KMS-11 (cell line): Measurements from ENCODE around the gene NUTM2D.
"Not testable (repeated sequence)": the region's sequence is repeated elsewhere in the genome, so short reads cannot be mapped to it uniquely, and the experiment has no call there.

Experiments
- H2AFZ ChIP-seq: fragments of 200-600 bp; sonication (generic); 2 replicates; pipeline ENCODE4 v1.6.1; 2016; ENCODE audit warnings: antibody characterized with exemption, mixed run types, low read depth
- H3K27ac ChIP-seq: fragments of 200-600 bp; sonication (generic); 2 replicates; pipeline ENCODE4 v1.6.1; 2016; ENCODE audit warnings: mild to moderate bottlenecking, mixed run types
- H3K27me3 ChIP-seq: fragments of 200-600 bp; sonication (generic); 2 replicates; pipeline ENCODE4 v1.6.1; 2017; ENCODE audit warnings: mild to moderate bottlenecking, low read depth, mixed run types, moderate library complexity; ENCODE audit not compliant: insufficient read depth
- H3K36me3 ChIP-seq: fragments of 200-600 bp; sonication (generic); 2 replicates; pipeline ENCODE4 v1.6.1; 2017; ENCODE audit warnings: mild to moderate bottlenecking, mixed run types; ENCODE audit not compliant: insufficient read depth
- H3K4me1 ChIP-seq: fragments of 200-600 bp; sonication (generic); 2 replicates; pipeline ENCODE4 v1.6.1; 2016; ENCODE audit warnings: mild to moderate bottlenecking, low read depth, mixed run types; ENCODE audit not compliant: poor library complexity, severe bottlenecking
- H3K4me2 ChIP-seq: fragments of 200-600 bp; sonication (generic); 2 replicates; pipeline ENCODE4 v1.7.0; 2016; ENCODE audit warnings: mild to moderate bottlenecking, mixed run types
- H3K4me3 ChIP-seq: fragments of 200-600 bp; sonication (generic); IDR thresholded peaks from 2 replicates; pipeline ENCODE4 v1.6.1; 2017; ENCODE audit warnings: low read depth, low read length, mixed read lengths; ENCODE audit not compliant: insufficient read depth
- H3K79me2 ChIP-seq: fragments of 200-600 bp; sonication (generic); 2 replicates; pipeline ENCODE4 v1.6.1; 2016; ENCODE audit warnings: low read depth, mixed run types; ENCODE audit not compliant: insufficient read depth
- H3K9ac ChIP-seq: fragments of 200-600 bp; sonication (generic); 2 replicates; pipeline ENCODE4 v1.6.1; 2016; ENCODE audit warnings: mild to moderate bottlenecking, mixed run types
- H4K20me1 ChIP-seq: fragments of 200-600 bp; sonication (generic); 2 replicates; pipeline ENCODE4 v1.6.1; 2016; ENCODE audit warnings: mild to moderate bottlenecking, mixed run types; ENCODE audit not compliant: insufficient read depth

NUTM2D gene

GRCh38 chr10:87332687-87333086, 24.9 kb upstream of the NUTM2D start:
- H2AFZ ChIP-seq, H3K27ac ChIP-seq, H3K36me3 ChIP-seq, H4K20me1 ChIP-seq, H3K9ac ChIP-seq, H3K4me1 ChIP-seq, H3K27me3 ChIP-seq, H3K4me3 ChIP-seq, H3K4me2 ChIP-seq, H3K79me2 ChIP-seq: not testable (repeated sequence)

GRCh38 chr10:87340411-87340810, 17.1 kb upstream of the NUTM2D start:
- H3K27ac ChIP-seq, H4K20me1 ChIP-seq, H3K9ac ChIP-seq, H3K27me3 ChIP-seq, H3K36me3 ChIP-seq, H2AFZ ChIP-seq, H3K4me1 ChIP-seq, H3K4me3 ChIP-seq, H3K4me2 ChIP-seq: not testable (repeated sequence)
- H3K79me2 ChIP-seq = peaks cover 13% of the 10 kb centered on the region; the same call in 1 of the 2 replicates

- H3K4me2 ChIP-seq, H3K27me3 ChIP-seq, H2AFZ ChIP-seq, H3K36me3 ChIP-seq, H3K4me1 ChIP-seq, H4K20me1 ChIP-seq, H3K4me3 ChIP-seq: not testable (repeated sequence)
- Histone ChIP-seq H3K79me2 (peaks cover 13% of the 10 kb centered on the region; the same call in 1 of the 2 replicates), H3K27ac (peak overlapping the region; percentile 55), H3K9ac (peak overlapping the region; percentile 64)
These were observed 15.9 kb upstream of the NUTM2D start for GRCh38 chr10:87341546-87342142.

GRCh38 chr10:87342249-87342710, 15.3 kb upstream of the NUTM2D start:
- Histone ChIP-seq H3K9ac (peak overlapping the region; percentile 64), H3K79me2 (peaks cover 13% of the 10 kb centered on the region; the same call in 1 of the 2 replicates), H3K27ac (peak overlapping the region; percentile 55)
- not testable (repeated sequence) for H3K4me3 ChIP-seq, H3K27me3 ChIP-seq, H4K20me1 ChIP-seq, H2AFZ ChIP-seq, H3K4me1 ChIP-seq, H3K4me2 ChIP-seq, H3K36me3 ChIP-seq

- not testable (repeated sequence) for H3K27me3 ChIP-seq, H2AFZ ChIP-seq, H3K4me1 ChIP-seq, H3K4me2 ChIP-seq, H3K36me3 ChIP-seq, H4K20me1 ChIP-seq, H3K4me3 ChIP-seq
- Histone ChIP-seq H3K27ac (peak overlapping the region; percentile 46), H3K79me2 (peaks cover 13% of the 10 kb centered on the region; the same call in 1 of the 2 replicates), H3K9ac (peak overlapping the region; percentile 12; the same call in 1 of the 2 replicates)
These were observed 14.8 kb upstream of the NUTM2D start for GRCh38 chr10:87342711-87343258.

GRCh38 chr10:87345743-87346142, 11.8 kb upstream of the NUTM2D start:
- not testable (repeated sequence) for H4K20me1 ChIP-seq, H3K27me3 ChIP-seq, H2AFZ ChIP-seq, H3K79me2 ChIP-seq, H3K36me3 ChIP-seq, H3K4me3 ChIP-seq, H3K9ac ChIP-seq, H3K4me2 ChIP-seq, H3K4me1 ChIP-seq, H3K27ac ChIP-seq

GRCh38 chr10:87350161-87350560, 7.4 kb upstream of the NUTM2D start:
- H3K79me2 ChIP-seq, H3K4me1 ChIP-seq, H3K36me3 ChIP-seq, H3K9ac ChIP-seq, H3K4me3 ChIP-seq, H3K27me3 ChIP-seq, H2AFZ ChIP-seq, H4K20me1 ChIP-seq, H3K4me2 ChIP-seq, H3K27ac ChIP-seq: not testable (repeated sequence)

- H3K4me3 ChIP-seq, H3K79me2 ChIP-seq, H4K20me1 ChIP-seq, H3K27ac ChIP-seq, H3K4me2 ChIP-seq, H2AFZ ChIP-seq, H3K9ac ChIP-seq, H3K4me1 ChIP-seq, H3K36me3 ChIP-seq, H3K27me3 ChIP-seq: not testable (repeated sequence)
These were observed 4.7 kb upstream of the NUTM2D start for GRCh38 chr10:87352825-87353224.

GRCh38 chr10:87355110-87355509, 2.4 kb upstream of the NUTM2D start:
- H3K4me2 ChIP-seq, H3K27ac ChIP-seq, H2AFZ ChIP-seq, H3K4me1 ChIP-seq, H3K27me3 ChIP-seq, H3K36me3 ChIP-seq, H3K79me2 ChIP-seq, H3K9ac ChIP-seq, H4K20me1 ChIP-seq, H3K4me3 ChIP-seq: not testable (repeated sequence)

- H2AFZ ChIP-seq, H3K4me1 ChIP-seq, H3K4me3 ChIP-seq, H3K9ac ChIP-seq, H3K79me2 ChIP-seq, H3K27ac ChIP-seq, H4K20me1 ChIP-seq, H3K27me3 ChIP-seq, H3K4me2 ChIP-seq, H3K36me3 ChIP-seq: not testable (repeated sequence)
These were observed 615 bp downstream of the NUTM2D start for GRCh38 chr10:87358159-87358558.
